ENCODE measurements around the gene GALNT18.

The GALNT18 gene

DNA sequence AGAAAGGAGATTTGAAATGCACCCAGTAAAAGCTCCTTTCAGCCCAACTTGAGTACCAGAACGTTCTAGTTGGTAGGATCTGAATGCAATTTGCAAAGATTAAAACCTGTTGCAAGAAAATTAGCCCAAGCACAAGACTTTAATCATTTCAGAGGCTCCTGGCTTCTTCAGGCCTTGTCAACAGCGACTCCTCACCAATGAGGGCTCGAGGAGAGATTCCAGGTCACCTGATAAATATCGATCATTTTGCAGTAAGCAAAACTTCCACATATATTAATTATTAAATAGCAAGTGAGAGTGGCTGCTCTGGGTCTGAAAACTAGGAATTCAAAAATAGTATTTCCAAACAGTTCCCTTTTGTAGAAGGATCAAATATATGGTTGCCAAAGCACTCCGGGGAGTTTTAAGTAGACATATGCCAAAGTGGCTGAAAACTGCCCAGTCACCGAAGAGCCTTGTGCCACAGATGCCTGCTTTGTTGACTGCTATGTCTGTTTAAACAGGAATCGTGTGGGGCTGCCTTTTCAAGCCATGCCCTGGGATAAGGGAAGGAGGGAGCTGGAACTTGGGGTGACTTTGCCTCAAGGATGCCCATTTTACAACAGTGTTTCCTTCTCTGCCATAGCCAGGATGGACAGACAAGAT, 332.7 kb downstream of the GALNT18 start:
- TF ChIP-seq, protein P1, sequence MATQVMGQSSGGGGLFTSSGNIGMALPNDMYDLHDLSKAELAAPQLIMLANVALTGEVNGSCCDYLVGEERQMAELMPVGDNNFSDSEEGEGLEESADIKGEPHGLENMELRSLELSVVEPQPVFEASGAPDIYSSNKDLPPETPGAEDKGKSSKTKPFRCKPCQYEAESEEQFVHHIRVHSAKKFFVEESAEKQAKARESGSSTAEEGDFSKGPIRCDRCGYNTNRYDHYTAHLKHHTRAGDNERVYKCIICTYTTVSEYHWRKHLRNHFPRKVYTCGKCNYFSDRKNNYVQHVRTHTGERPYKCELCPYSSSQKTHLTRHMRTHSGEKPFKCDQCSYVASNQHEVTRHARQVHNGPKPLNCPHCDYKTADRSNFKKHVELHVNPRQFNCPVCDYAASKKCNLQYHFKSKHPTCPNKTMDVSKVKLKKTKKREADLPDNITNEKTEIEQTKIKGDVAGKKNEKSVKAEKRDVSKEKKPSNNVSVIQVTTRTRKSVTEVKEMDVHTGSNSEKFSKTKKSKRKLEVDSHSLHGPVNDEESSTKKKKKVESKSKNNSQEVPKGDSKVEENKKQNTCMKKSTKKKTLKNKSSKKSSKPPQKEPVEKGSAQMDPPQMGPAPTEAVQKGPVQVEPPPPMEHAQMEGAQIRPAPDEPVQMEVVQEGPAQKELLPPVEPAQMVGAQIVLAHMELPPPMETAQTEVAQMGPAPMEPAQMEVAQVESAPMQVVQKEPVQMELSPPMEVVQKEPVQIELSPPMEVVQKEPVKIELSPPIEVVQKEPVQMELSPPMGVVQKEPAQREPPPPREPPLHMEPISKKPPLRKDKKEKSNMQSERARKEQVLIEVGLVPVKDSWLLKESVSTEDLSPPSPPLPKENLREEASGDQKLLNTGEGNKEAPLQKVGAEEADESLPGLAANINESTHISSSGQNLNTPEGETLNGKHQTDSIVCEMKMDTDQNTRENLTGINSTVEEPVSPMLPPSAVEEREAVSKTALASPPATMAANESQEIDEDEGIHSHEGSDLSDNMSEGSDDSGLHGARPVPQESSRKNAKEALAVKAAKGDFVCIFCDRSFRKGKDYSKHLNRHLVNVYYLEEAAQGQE (IDR thresholded peaks at IDR 0.05; ENCODE audit: low read depth), result no peak
- TF ChIP-seq, protein P2, sequence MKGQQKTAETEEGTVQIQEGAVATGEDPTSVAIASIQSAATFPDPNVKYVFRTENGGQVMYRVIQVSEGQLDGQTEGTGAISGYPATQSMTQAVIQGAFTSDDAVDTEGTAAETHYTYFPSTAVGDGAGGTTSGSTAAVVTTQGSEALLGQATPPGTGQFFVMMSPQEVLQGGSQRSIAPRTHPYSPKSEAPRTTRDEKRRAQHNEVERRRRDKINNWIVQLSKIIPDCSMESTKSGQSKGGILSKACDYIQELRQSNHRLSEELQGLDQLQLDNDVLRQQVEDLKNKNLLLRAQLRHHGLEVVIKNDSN (IDR thresholded peaks at IDR 0.05), result no peak
- TF ChIP-seq EP300 (IDR thresholded peaks at IDR 0.05; ENCODE audit: borderline replicate concordance) (no peak), NFIC (IDR thresholded peaks at IDR 0.05) (no peak), FOXM1 (IDR thresholded peaks at IDR 0.05; ENCODE audit: borderline replicate concordance, low read depth) (no peak), EGR1 (IDR thresholded peaks at IDR 0.05) (no peak), CEBPB (IDR thresholded peaks at IDR 0.05) (no peak), TCF12 (IDR thresholded peaks at IDR 0.05; ENCODE audit: low read depth) (no peak), ZBTB7A (IDR thresholded peaks at IDR 0.05; ENCODE audit: low read depth) (no peak)
- TF ChIP-seq, protein P3, sequence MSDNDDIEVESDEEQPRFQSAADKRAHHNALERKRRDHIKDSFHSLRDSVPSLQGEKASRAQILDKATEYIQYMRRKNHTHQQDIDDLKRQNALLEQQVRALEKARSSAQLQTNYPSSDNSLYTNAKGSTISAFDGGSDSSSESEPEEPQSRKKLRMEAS (IDR thresholded peaks at IDR 0.05), result no peak

DNA sequence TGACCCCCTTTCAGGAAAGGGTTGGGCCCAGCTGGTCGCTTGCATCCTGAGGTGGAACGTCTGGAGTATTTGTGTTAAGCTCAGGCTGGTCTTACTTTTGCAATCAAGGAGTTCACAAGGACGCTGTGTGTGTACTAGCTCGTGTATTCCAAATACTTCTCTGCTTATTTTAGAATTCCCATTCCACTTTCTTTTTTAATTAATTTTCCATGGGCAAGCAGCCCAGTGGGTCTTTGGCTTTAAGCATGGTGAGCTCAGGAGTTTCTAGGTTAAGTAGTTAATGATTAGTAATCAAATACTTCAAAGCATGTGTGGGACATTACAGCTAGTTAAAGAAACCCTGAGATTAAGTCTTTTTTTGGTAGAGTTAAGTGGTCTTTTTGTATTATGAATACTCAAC, 337.3 kb downstream of the GALNT18 start:
- TF ChIP-seq NFIC (IDR thresholded peaks at IDR 0.05) (no peak), EP300 (IDR thresholded peaks at IDR 0.05; ENCODE audit: borderline replicate concordance) (no peak), CEBPB (IDR thresholded peaks at IDR 0.05) (no peak), EGR1 (IDR thresholded peaks at IDR 0.05) (no peak), RAD21 (IDR thresholded peaks at IDR 0.05; ENCODE audit: low read depth) (no peak), FOXM1 (IDR thresholded peaks at IDR 0.05; ENCODE audit: borderline replicate concordance, low read depth) (no peak), TEAD4 (IDR thresholded peaks at IDR 0.05) (no peak), CREB1 (IDR thresholded peaks at IDR 0.05; ENCODE audit: low read depth) (no peak), TAF1 (IDR thresholded peaks at IDR 0.05; ENCODE audit: low read depth) (no peak), ZBTB7A (IDR thresholded peaks at IDR 0.05; ENCODE audit: low read depth) (no peak), TCF12 (IDR thresholded peaks at IDR 0.05; ENCODE audit: low read depth) (no peak), YY1 (IDR thresholded peaks at IDR 0.05; ENCODE audit: low read depth) (no peak)
- TF ChIP-seq, protein P3 (IDR thresholded peaks at IDR 0.05), result no peak
- TF ChIP-seq, protein P2 (IDR thresholded peaks at IDR 0.05), result no peak
- TF ChIP-seq, protein P1 (IDR thresholded peaks at IDR 0.05; ENCODE audit: low read depth), result no peak

DNA sequence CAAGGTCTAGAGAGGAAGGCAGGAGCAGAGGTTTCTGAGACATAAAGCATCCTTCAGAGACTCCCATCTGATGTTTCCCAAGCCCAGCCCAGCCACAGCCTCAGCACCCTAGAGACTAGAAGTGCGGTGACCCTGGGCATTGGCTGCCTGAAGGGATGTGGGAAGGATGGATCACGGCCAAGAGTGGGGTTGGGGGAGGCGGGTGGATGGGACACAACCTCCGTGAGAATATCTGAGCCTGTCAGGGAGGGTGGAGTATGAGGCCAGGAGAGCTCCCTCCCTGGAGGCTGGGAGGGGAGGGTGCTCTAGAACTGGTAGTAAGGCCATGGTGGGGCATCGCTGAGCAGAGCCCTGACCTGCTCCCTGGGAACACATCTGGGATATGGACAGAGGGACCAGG, 340.2 kb downstream of the GALNT18 start:
- no peak for TF ChIP-seq TEAD4 (IDR thresholded peaks at IDR 0.05)
- TF ChIP-seq NFIC (IDR thresholded peaks at IDR 0.05), result no peak
- TF ChIP-seq YY1 (IDR thresholded peaks at IDR 0.05; ENCODE audit: low read depth), result no peak
- TF ChIP-seq EP300 (IDR thresholded peaks at IDR 0.05; ENCODE audit: borderline replicate concordance), result no peak
- TF ChIP-seq, protein P2 (IDR thresholded peaks at IDR 0.05), result no peak
- no peak for TF ChIP-seq EGR1 (IDR thresholded peaks at IDR 0.05)
- no peak for TF ChIP-seq CEBPB (IDR thresholded peaks at IDR 0.05)
- no peak for TF ChIP-seq FOXM1 (IDR thresholded peaks at IDR 0.05; ENCODE audit: borderline replicate concordance, low read depth)
- TF ChIP-seq, protein P1 (IDR thresholded peaks at IDR 0.05; ENCODE audit: low read depth), result no peak
- TF ChIP-seq TAF1 (IDR thresholded peaks at IDR 0.05; ENCODE audit: low read depth), result no peak
- TF ChIP-seq TCF12 (IDR thresholded peaks at IDR 0.05; ENCODE audit: low read depth), result no peak
- no peak for TF ChIP-seq ZBTB7A (IDR thresholded peaks at IDR 0.05; ENCODE audit: low read depth)
- TF ChIP-seq, protein P3 (IDR thresholded peaks at IDR 0.05), result no peak
- no peak for TF ChIP-seq CREB1 (IDR thresholded peaks at IDR 0.05; ENCODE audit: low read depth)

Measured in Ishikawa (cell line).